PC-3 (cell line): ENCODE results near the gene TFDP1. TPM values are rescaled to one million over a fixed set of nuclear protein-coding genes. Genes with fewer than 3 reads are reported as not detected.

ENCODE experiments used
- ATAC-seq: fragments of 200-7000 bp; cut with Tn5 transposase; 2 replicates; pipeline ENCODE4 v1.9.1; 2020; ENCODE audit warnings: mild to moderate bottlenecking, moderate library complexity
- BruUV-seq: library from RNA; stranded (reverse); fragments of 400-500 nt; replicated peaks from 2 replicates; lab custom pipeline; 2021; lab: Mats Ljungman, UMichigan
- CTCF ChIA-PET: fragments of 300-600 bp; sonication (Branson Sonifier 250); formaldehyde crosslinking; loops from one replicate; lab custom pipeline; 2022; ENCODE audit warnings: antibody characterized with exemption; lab: Charles Lee
- POLR2A ChIA-PET: fragments of 300-600 bp; sonication (Branson Sonifier 250); formaldehyde crosslinking; loops from one replicate; lab custom pipeline; 2022; ENCODE audit warnings: antibody characterized with exemption; ENCODE audit not compliant: unreplicated experiment; lab: Charles Lee
- DNase-seq: peaks from one replicate; pipeline ENCODE4 v3.0.0-alpha.2; 2015
- H2AFZ ChIP-seq: fragments of 300-600 bp; sonication (generic); 2 replicates; pipeline ENCODE4 v1.6.0; 2016; ENCODE audit warnings: antibody characterized with exemption, low read length
- H3F3A ChIP-seq: fragments of 300-600 bp; sonication (generic); one replicate; pipeline ENCODE4 v1.6.0; 2017; ENCODE audit warnings: antibody characterized with exemption, low read length, control low read depth, mild to moderate bottlenecking; ENCODE audit not compliant: unreplicated experiment
- H3K27ac ChIP-seq: fragments of 300-600 bp; sonication (generic); 2 replicates; pipeline ENCODE4 v1.5.1; 2016; ENCODE audit warnings: mild to moderate bottlenecking, low read length
- H3K27me3 ChIP-seq: fragments of 300-600 bp; sonication (generic); 2 replicates; pipeline ENCODE4 v1.6.1; 2016; ENCODE audit warnings: low read length, mixed read lengths
- H3K36me3 ChIP-seq: fragments of 300-600 bp; sonication (generic); 2 replicates; pipeline ENCODE4 v1.6.1; 2016; ENCODE audit warnings: low read depth, mixed run types, low read length, mixed read lengths
- H3K4me1 ChIP-seq: fragments of 300-600 bp; sonication (generic); 2 replicates; pipeline ENCODE4 v1.5.1; 2016; ENCODE audit warnings: low read length; ENCODE audit not compliant: insufficient read depth
- H3K4me2 ChIP-seq: fragments of 300-600 bp; sonication (generic); 2 replicates; pipeline ENCODE4 v1.6.0; 2016; ENCODE audit warnings: low read length
- H3K4me3 ChIP-seq: fragments of 300-600 bp; sonication (generic); 2 replicates; pipeline ENCODE4 v1.5.1; 2016; ENCODE audit warnings: mild to moderate bottlenecking, low read length, mixed read lengths
- H3K79me2 ChIP-seq: fragments of 300-600 bp; sonication (generic); 2 replicates; pipeline ENCODE4 v1.6.1; 2017; ENCODE audit warnings: low read length, mixed read lengths
- H3K9ac ChIP-seq: fragments of 300-600 bp; sonication (generic); 2 replicates; pipeline ENCODE4 v1.6.0; 2016; ENCODE audit warnings: mild to moderate bottlenecking, low read length
- H3K9me2 ChIP-seq: fragments of 300-600 bp; sonication (generic); replicated peaks from 2 replicates; pipeline ENCODE4 v1.6.1; 2016; ENCODE audit warnings: mixed run types, low read length, mixed read lengths
- H3K9me3 ChIP-seq: fragments of 300-600 bp; sonication (generic); 2 replicates; pipeline ENCODE4 v1.6.1; 2016; ENCODE audit warnings: low read length, mixed read lengths
- H4K20me1 ChIP-seq: fragments of 300-600 bp; sonication (generic); 2 replicates; pipeline ENCODE4 v1.6.1; 2016; ENCODE audit warnings: low read length, mixed read lengths
- CTCF ChIP-seq: fragments of 300-600 bp; sonication (generic); conservative IDR thresholded peaks from 2 replicates; pipeline ENCODE4 v1.5.1; 2017; ENCODE audit warnings: antibody characterized with exemption, low read depth, mild to moderate bottlenecking, low read length
- EZH2 ChIP-seq: fragments of 300-600 bp; sonication (generic); IDR thresholded peaks from one replicate; pipeline ENCODE4 v1.6.1; 2017; ENCODE audit warnings: antibody characterized with exemption, mild to moderate bottlenecking, low read length; ENCODE audit not compliant: unreplicated experiment
- EZH2phosphoT487 ChIP-seq: fragments of 300-600 bp; sonication (generic); IDR thresholded peaks from 2 replicates; pipeline ENCODE4 v1.6.1; 2018; ENCODE audit warnings: mild to moderate bottlenecking, antibody characterized with exemption, low read length, borderline replicate concordance
- intact Hi-C: fragments of 100-400 bp; cut with micrococcal nuclease; formaldehyde crosslinking; loops from 2 replicates; pipeline ENCODE4 v1.9.0; 2023
- total RNA-seq: library from RNA; depleted of rRNA; stranded (reverse); fragments of >200 nt; gene quantifications from 2 replicates; pipeline ENCODE4 v1.2.3, GENCODE V29; 2014

The TFDP1 gene
- total RNA-seq, 1 experiment from 2014 or later, result 89.5 TPM

GRCh38 chr13:113544071-113544891 lies 40.3 kb upstream of the TFDP1 start:
- H3F3A ChIP-seq, result no peaks in the 10 kb centered on the region
- no peaks in the 10 kb centered on the region for H3K79me2 ChIP-seq
- H3K27me3 ChIP-seq, result no peaks in the 10 kb centered on the region
- no peak for TF ChIP-seq CTCF
- TF ChIP-seq EZH2, result no peak
- TF ChIP-seq EZH2phosphoT487, result no peak
- no peak overlapping the region for H3K9ac ChIP-seq
- ATAC-seq (no peak), DNase-seq (no peak)
- no peaks in the 10 kb centered on the region for H3K4me1 ChIP-seq
- no peaks in the 10 kb centered on the region for H3K9me3 ChIP-seq
- no peaks in the 10 kb centered on the region for H4K20me1 ChIP-seq
- no peak overlapping the region for H2AFZ ChIP-seq
- ChIA-PET CTCF (no interaction called here), POLR2A (no interaction called here)
- H3K4me3 ChIP-seq, result no peak overlapping the region
- H3K27ac ChIP-seq, result no peak overlapping the region
- H3K36me3 ChIP-seq, result no peaks in the 10 kb centered on the region
- H3K9me2 ChIP-seq, result no peaks in the 10 kb centered on the region
- intact Hi-C loops, result no loop called here
- BruUV-seq, result no TSS peak
- no peak overlapping the region for H3K4me2 ChIP-seq

GRCh38 chr13:113544896-113545295 lies 39.7 kb upstream of the TFDP1 start:
- no peaks in the 10 kb centered on the region for H3K79me2 ChIP-seq
- ChIA-PET POLR2A (no interaction called here), CTCF (no interaction called here)
- H4K20me1 ChIP-seq, result no peaks in the 10 kb centered on the region
- no peaks in the 10 kb centered on the region for H3K27me3 ChIP-seq
- no peak for TF ChIP-seq EZH2
- TF ChIP-seq CTCF, result no peak
- no peak for TF ChIP-seq EZH2phosphoT487
- no TSS peak for BruUV-seq
- intact Hi-C loops, result no loop called here
- no peak overlapping the region for H2AFZ ChIP-seq
- DNase-seq, result no peak
- H3F3A ChIP-seq, result no peaks in the 10 kb centered on the region
- H3K27ac ChIP-seq, result no peak overlapping the region
- no peak overlapping the region for H3K9ac ChIP-seq
- no peak overlapping the region for H3K4me2 ChIP-seq
- H3K4me3 ChIP-seq, result no peak overlapping the region
- no peaks in the 10 kb centered on the region for H3K4me1 ChIP-seq
- H3K36me3 ChIP-seq, result no peaks in the 10 kb centered on the region
- no peaks in the 10 kb centered on the region for H3K9me3 ChIP-seq
- no peaks in the 10 kb centered on the region for H3K9me2 ChIP-seq
- no peak for ATAC-seq

GRCh38 chr13:113545455-113545930 lies 39.1 kb upstream of the TFDP1 start:
- intact Hi-C loops, result no loop called here
- H3K9me2 ChIP-seq, result no peaks in the 10 kb centered on the region
- CTCF ChIA-PET, result no interaction called here
- DNase-seq, result no peak
- H4K20me1 ChIP-seq, result no peaks in the 10 kb centered on the region
- no peak overlapping the region for H2AFZ ChIP-seq
- no peaks in the 10 kb centered on the region for H3K9me3 ChIP-seq
- no peaks in the 10 kb centered on the region for H3K36me3 ChIP-seq
- no peak overlapping the region for H3K4me3 ChIP-seq
- no peaks in the 10 kb centered on the region for H3K27me3 ChIP-seq
- H3F3A ChIP-seq, result no peaks in the 10 kb centered on the region
- POLR2A ChIA-PET, result no interaction called here
- no peak for TF ChIP-seq EZH2phosphoT487
- TF ChIP-seq CTCF, result no peak
- no peak for TF ChIP-seq EZH2
- H3K4me2 ChIP-seq, result no peak overlapping the region
- H3K4me1 ChIP-seq, result no peaks in the 10 kb centered on the region
- no TSS peak for BruUV-seq
- H3K79me2 ChIP-seq, result no peaks in the 10 kb centered on the region
- no peak overlapping the region for H3K9ac ChIP-seq
- no peak overlapping the region for H3K27ac ChIP-seq
- ATAC-seq, result no peak
